ENCODE measurements around the gene KMO.

The KMO gene

DNA sequence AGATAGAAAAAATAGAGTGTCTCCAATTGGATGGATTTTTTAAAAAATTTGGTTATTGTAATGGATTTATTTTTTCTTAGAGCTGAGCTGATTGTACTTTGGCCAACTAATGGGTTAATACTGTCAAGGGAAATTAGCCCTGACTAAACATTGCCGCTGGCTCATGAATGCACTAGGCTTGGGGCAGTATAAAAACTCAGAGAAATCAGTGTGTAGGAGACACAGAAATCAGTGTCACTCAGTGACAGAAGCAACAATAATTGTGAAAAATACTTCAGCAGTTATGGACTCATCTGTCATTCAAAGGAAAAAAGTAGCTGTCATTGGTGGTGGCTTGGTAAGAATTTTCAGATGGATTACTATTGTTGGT, at the start of gene KMO:
Gene KMO, plus strand, starts transcription at position 217 of the 370 bp plus-strand sequence. Its CDS starts 67 bp downstream, at position 284.
- H3K27ac ChIP-seq (ENCODE audit: low read depth, low read length), result no peak within 1 kb of the TSS
- H3K4me1 ChIP-seq (ENCODE audit: control insufficient read depth, insufficient read depth, low read length), result peaks cover 5% of the 10 kb centered on the region; the same call in 1 of the 2 replicates
- no peak within 1 kb of the TSS for H3K9ac ChIP-seq (ENCODE audit: low read length)
- no peaks in the 10 kb centered on the region for H3K9me3 ChIP-seq (ENCODE audit: control insufficient read depth, insufficient read depth, low read depth, low read length)
- H3K36me3 ChIP-seq (ENCODE audit: control insufficient read depth, insufficient read depth, low read length), result no peaks in the 10 kb centered on the region
- H3K27me3 ChIP-seq (ENCODE audit: control insufficient read depth, insufficient read depth, low read length), result no peaks in the 10 kb centered on the region
- H3K4me3 ChIP-seq (ENCODE audit: low read depth, low read length), result no peak within 1 kb of the TSS

DNA sequence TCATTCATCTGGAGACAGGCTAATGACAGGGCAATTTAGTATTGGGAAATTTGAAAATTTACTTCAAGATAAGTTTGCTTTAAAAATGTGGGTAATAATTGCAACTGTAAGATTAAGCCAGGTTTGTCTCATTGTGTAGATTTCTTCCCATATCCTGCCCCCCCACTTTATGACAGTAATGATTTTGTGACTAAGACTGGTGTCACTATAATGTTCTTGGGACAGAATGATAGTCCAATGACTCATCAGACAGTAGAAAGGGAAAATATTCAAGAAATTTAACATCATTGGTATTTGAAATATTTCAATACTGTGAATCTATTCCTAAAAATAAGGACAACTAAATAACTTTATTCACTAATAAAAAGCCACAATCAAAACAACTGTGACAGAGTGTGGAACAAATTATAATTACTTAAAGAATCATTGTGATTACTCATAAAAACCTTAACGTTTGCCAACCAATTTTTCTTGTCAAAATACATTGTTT, 49.4 kb upstream of the KMO start:
- no peaks in the 10 kb centered on the region for H3K27me3 ChIP-seq (ENCODE audit: control insufficient read depth, insufficient read depth, low read length)
- no peaks in the 10 kb centered on the region for H3K36me3 ChIP-seq (ENCODE audit: control insufficient read depth, insufficient read depth, low read length)
- no peak overlapping the region for H3K27ac ChIP-seq (ENCODE audit: low read depth, low read length)
- H3K4me3 ChIP-seq (ENCODE audit: low read depth, low read length), result no peak overlapping the region
- H3K9me3 ChIP-seq (ENCODE audit: control insufficient read depth, insufficient read depth, low read depth, low read length), result no peaks in the 10 kb centered on the region
- no peaks in the 10 kb centered on the region for H3K4me1 ChIP-seq (ENCODE audit: control insufficient read depth, insufficient read depth, low read length)
- no peak overlapping the region for H3K9ac ChIP-seq (ENCODE audit: low read length)

DNA sequence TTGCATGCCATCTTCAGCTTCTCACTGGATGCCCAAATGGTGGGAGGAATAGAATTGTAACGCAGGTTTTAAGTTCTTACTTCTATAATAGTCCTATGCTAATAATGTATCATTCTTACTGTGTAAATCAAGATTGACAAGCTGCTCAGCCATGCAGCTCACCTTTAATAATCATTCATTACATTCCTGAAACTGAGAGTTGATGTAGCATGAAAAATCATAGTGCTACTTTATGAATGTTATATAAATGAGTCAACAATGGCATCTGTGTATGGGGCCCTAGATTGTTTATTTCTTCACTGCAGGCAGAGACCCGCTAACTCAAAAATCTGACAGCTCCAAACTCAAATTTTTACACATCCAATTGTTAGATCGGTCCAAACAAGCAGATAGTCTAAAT, 47.0 kb upstream of the KMO start:
- Histone ChIP-seq H3K4me1 (ENCODE audit: control insufficient read depth, insufficient read depth, low read length) (no peaks in the 10 kb centered on the region), H3K4me3 (ENCODE audit: low read depth, low read length) (no peak overlapping the region), H3K9ac (ENCODE audit: low read length) (no peak overlapping the region), H3K27ac (ENCODE audit: low read depth, low read length) (no peak overlapping the region), H3K36me3 (ENCODE audit: control insufficient read depth, insufficient read depth, low read length) (no peaks in the 10 kb centered on the region), H3K27me3 (ENCODE audit: control insufficient read depth, insufficient read depth, low read length) (no peaks in the 10 kb centered on the region), H3K9me3 (ENCODE audit: control insufficient read depth, insufficient read depth, low read depth, low read length) (no peaks in the 10 kb centered on the region)

DNA sequence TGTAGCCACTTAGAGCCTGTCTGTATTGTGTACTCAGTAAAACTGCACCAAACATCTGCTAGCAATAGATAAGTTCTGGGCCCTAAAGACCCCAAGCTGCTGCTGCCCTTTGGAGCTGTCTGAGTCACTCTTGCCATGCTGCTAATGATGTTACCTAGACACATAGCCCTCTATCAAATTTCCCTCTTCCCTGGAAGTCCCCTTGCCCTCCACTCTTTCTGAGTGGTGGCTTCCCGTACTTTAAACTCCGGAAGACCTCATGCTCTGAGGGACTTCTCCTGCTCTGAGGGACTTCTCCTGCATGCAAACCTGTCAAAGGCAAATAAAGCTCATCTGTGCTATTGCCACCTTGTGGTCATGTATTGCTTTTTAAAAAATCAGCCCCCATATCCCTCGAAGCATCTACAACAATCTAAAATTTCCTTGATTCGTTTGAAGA, 46.6 kb upstream of the KMO start:
- H3K4me3 ChIP-seq (ENCODE audit: low read depth, low read length), result no peak overlapping the region
- no peaks in the 10 kb centered on the region for H3K4me1 ChIP-seq (ENCODE audit: control insufficient read depth, insufficient read depth, low read length)
- no peaks in the 10 kb centered on the region for H3K9me3 ChIP-seq (ENCODE audit: control insufficient read depth, insufficient read depth, low read depth, low read length)
- no peak overlapping the region for H3K27ac ChIP-seq (ENCODE audit: low read depth, low read length)
- no peaks in the 10 kb centered on the region for H3K27me3 ChIP-seq (ENCODE audit: control insufficient read depth, insufficient read depth, low read length)
- no peak overlapping the region for H3K9ac ChIP-seq (ENCODE audit: low read length)
- no peaks in the 10 kb centered on the region for H3K36me3 ChIP-seq (ENCODE audit: control insufficient read depth, insufficient read depth, low read length)

DNA sequence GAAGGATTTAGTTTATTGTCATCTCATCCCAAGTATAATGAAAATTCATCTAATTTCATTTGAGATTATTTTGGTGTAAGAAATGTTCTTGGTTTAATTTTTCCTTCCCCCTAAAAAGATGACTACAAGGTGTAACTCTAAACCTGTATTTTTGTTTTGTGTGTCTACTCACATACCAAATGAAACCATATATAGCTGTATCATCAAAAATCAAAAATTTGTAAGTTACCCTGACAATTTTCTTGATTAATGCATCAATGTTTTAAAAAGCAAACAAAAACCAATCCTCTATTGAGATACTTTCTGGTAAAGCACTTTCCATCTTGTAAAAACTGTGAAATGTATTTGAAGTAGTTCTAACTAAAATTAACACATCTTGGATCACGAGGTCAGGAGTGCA, 43.4 kb upstream of the KMO start:
- Histone ChIP-seq H3K4me1 (ENCODE audit: control insufficient read depth, insufficient read depth, low read length) (no peaks in the 10 kb centered on the region), H3K9ac (ENCODE audit: low read length) (no peak overlapping the region), H3K9me3 (ENCODE audit: control insufficient read depth, insufficient read depth, low read depth, low read length) (no peaks in the 10 kb centered on the region)

DNA sequence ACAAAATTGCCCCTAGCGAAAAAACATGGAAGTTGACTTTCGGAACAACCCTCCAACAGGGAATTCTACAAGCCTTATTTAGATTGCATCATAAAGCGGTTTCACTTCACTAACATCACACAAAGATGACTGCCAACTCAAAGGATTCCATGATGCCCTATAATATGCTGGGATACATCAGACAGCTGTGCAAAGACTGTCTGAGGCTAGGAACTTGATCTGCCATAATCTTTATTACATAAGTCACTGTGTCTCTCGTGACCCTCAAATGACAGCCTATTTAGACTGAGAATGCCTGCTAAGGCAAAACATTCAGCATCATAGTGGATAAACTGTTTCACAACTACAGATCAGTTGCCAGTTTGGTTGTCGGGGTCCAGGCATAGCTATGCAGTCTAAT, 36.4 kb upstream of the KMO start:
- H3K36me3 ChIP-seq (ENCODE audit: control insufficient read depth, insufficient read depth, low read length), result peaks cover 45% of the 10 kb centered on the region
- no peak overlapping the region for H3K4me3 ChIP-seq (ENCODE audit: low read depth, low read length)
- no peaks in the 10 kb centered on the region for H3K4me1 ChIP-seq (ENCODE audit: control insufficient read depth, insufficient read depth, low read length)
- H3K27ac ChIP-seq (ENCODE audit: low read depth, low read length), result no peak overlapping the region
- no peaks in the 10 kb centered on the region for H3K27me3 ChIP-seq (ENCODE audit: control insufficient read depth, insufficient read depth, low read length)
- H3K9me3 ChIP-seq (ENCODE audit: control insufficient read depth, insufficient read depth, low read depth, low read length), result no peaks in the 10 kb centered on the region
- H3K9ac ChIP-seq (ENCODE audit: low read length), result no peak overlapping the region

More for the DNA sequence above, 43.4 kb upstream of the KMO start:
- no peaks in the 10 kb centered on the region for H3K27me3 ChIP-seq (ENCODE audit: control insufficient read depth, insufficient read depth, low read length)
- H3K27ac ChIP-seq (ENCODE audit: low read depth, low read length), result no peak overlapping the region
- no peaks in the 10 kb centered on the region for H3K36me3 ChIP-seq (ENCODE audit: control insufficient read depth, insufficient read depth, low read length)
- H3K4me3 ChIP-seq (ENCODE audit: low read depth, low read length), result no peak overlapping the region

DNA sequence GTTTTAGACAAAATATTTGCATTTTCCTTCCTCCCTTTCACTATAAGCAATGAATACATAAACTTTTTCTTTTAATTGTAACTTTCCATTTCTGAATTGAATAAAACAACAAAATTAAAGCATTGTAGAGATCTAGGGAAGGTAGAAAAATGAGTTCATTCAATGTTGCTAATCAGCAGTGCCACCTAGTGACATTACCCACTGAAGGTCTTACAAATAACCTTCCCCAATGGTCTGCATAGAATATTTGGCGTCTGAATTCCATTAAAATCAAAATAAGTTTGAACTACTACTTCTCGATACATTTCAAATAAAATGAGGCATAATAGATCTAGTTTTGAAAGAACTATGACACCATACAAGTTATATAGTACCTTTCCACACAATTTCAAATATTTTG, 32.3 kb upstream of the KMO start:
- Histone ChIP-seq H3K4me3 (ENCODE audit: low read depth, low read length) (no peak overlapping the region), H3K4me1 (ENCODE audit: control insufficient read depth, insufficient read depth, low read length) (no peaks in the 10 kb centered on the region), H3K27ac (ENCODE audit: low read depth, low read length) (no peak overlapping the region), H3K9ac (ENCODE audit: low read length) (no peak overlapping the region), H3K9me3 (ENCODE audit: control insufficient read depth, insufficient read depth, low read depth, low read length) (no peaks in the 10 kb centered on the region), H3K36me3 (ENCODE audit: control insufficient read depth, insufficient read depth, low read length) (peaks cover 71% of the 10 kb centered on the region), H3K27me3 (ENCODE audit: control insufficient read depth, insufficient read depth, low read length) (no peaks in the 10 kb centered on the region)

DNA sequence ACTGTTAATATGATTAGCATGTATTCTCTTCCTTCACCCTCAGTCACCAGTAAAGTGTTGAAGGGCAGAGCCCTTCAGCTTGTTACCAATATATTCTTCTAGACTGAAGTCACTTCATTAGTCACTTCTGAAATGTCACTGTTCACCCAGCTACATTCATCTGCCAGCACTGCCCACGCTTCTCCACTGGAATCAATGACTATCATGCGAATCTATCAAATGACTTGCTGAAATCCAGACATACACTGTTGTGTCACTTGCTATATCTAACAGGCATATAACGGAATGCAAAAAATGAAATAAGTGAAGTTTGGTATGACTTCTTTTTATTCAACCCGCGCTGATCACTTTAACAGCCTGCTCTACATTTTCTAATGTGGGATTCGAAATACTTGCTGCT, 28.7 kb upstream of the KMO start:
- no peak overlapping the region for H3K9ac ChIP-seq (ENCODE audit: low read length)

DNA sequence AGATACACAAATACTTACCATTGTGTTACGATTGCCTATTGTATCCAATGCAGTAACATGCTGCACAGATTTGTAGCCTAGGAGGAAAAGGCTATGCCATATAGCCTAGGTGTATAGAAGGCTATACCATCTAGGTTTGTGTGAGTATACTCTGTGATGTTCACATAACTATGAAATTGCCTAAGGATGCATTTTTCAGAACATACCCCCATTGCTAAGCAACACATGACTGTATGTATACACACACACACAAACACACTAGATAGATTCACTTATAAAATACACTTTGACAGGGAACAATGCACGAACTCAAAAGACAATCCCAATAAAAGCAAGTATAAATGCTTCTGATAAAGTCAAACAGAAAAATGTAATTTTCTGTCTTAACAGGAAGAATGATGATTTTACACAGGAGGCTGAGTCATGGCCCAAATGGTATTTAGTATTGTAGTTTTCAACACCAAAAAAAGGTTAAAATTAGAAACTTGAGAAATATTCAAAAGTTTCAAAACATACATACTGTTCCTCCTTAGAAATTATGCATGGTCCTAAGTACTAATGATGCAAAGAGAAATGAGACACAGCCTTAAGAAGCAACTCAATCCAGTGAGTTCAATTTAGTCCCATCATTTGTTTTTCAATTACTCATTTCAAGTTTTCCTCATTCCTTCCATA, 24.9 kb upstream of the KMO start:
- H3K9me3 ChIP-seq (ENCODE audit: control insufficient read depth, insufficient read depth, low read depth, low read length), result no peaks in the 10 kb centered on the region
- peaks cover 87% of the 10 kb centered on the region for H3K36me3 ChIP-seq (ENCODE audit: control insufficient read depth, insufficient read depth, low read length)
- no peak overlapping the region for H3K9ac ChIP-seq (ENCODE audit: low read length)
- H3K4me3 ChIP-seq (ENCODE audit: low read depth, low read length), result no peak overlapping the region
- H3K27ac ChIP-seq (ENCODE audit: low read depth, low read length), result no peak overlapping the region
- H3K4me1 ChIP-seq (ENCODE audit: control insufficient read depth, insufficient read depth, low read length), result no peaks in the 10 kb centered on the region
- no peaks in the 10 kb centered on the region for H3K27me3 ChIP-seq (ENCODE audit: control insufficient read depth, insufficient read depth, low read length)

More for the DNA sequence above, 28.7 kb upstream of the KMO start:
- H3K4me3 ChIP-seq (ENCODE audit: low read depth, low read length), result no peak overlapping the region
- no peaks in the 10 kb centered on the region for H3K4me1 ChIP-seq (ENCODE audit: control insufficient read depth, insufficient read depth, low read length)
- H3K36me3 ChIP-seq (ENCODE audit: control insufficient read depth, insufficient read depth, low read length), result peaks cover 73% of the 10 kb centered on the region
- H3K27me3 ChIP-seq (ENCODE audit: control insufficient read depth, insufficient read depth, low read length), result no peaks in the 10 kb centered on the region
- H3K9me3 ChIP-seq (ENCODE audit: control insufficient read depth, insufficient read depth, low read depth, low read length), result no peaks in the 10 kb centered on the region
- no peak overlapping the region for H3K27ac ChIP-seq (ENCODE audit: low read depth, low read length)

DNA sequence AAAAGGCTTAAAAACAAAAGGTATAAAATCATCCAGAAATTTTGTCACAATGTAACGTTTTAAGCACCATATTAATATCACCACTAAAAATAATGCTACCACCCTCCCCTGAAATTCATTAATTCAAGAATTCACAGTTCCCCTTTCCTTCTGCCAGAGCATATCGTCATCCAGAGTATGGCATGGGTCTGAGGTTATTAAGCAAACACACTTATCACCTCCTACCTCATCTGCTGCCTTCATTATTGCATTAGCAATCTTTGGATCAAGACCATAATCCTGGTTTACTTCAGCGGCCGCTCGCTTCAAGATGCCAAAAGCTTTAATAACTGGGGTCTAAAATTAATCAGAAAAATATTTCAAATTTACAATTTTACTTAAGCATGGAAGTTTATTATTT, 18.8 kb upstream of the KMO start:
- peaks cover 47% of the 10 kb centered on the region for H3K36me3 ChIP-seq (ENCODE audit: control insufficient read depth, insufficient read depth, low read length)
- H3K4me3 ChIP-seq (ENCODE audit: low read depth, low read length), result no peak overlapping the region
- no peak overlapping the region for H3K27ac ChIP-seq (ENCODE audit: low read depth, low read length)
- H3K9ac ChIP-seq (ENCODE audit: low read length), result no peak overlapping the region
- no peaks in the 10 kb centered on the region for H3K9me3 ChIP-seq (ENCODE audit: control insufficient read depth, insufficient read depth, low read depth, low read length)
- H3K4me1 ChIP-seq (ENCODE audit: control insufficient read depth, insufficient read depth, low read length), result peaks cover 4% of the 10 kb centered on the region; the same call in 1 of the 2 replicates
- H3K27me3 ChIP-seq (ENCODE audit: control insufficient read depth, insufficient read depth, low read length), result no peaks in the 10 kb centered on the region

DNA sequence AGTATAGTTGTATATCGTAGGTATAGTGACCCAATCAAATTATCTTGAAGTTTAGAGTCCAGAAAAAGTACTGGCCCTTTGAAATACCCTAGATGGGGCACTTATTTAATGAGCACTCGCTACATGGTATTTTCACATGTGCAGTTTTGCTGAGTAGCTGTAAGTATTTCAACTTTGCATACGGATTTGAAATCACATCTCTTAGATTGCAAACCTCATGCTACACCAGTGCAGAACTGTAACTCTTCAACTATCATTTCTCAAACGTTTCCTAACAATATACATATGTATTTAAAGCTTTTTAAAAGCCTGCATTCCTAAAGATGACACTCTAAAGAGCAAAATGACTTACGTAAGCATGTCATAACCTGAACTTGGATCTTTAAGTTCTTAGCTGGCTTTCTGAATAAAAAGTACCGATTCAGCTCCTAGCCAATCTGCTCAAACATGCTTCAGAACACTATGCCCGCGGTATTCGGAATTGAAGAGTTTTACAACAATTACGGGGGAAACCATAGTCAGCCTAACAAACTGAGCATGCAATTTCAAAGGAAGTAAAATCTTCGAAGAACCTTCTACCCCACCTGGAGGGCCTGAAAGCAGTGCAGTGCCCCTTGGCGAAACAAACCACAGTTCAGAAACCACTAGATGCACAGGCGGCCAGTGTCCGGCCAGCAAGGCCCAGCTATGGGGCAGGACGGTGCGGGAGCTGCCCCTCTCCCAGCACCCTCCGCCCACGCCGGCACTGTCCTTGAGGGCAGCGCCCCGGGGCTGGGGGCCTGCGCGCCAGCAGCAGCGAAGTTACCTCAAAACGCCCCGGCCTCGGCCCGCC, 13.5 kb upstream of the KMO start:
- peaks cover 4% of the 10 kb centered on the region; the same call in 1 of the 2 replicates for H3K4me1 ChIP-seq (ENCODE audit: control insufficient read depth, insufficient read depth, low read length)
- peak overlapping the region; percentile 89 for H3K4me3 ChIP-seq (ENCODE audit: low read depth, low read length)
- peaks cover 9% of the 10 kb centered on the region for H3K36me3 ChIP-seq (ENCODE audit: control insufficient read depth, insufficient read depth, low read length)
- H3K27me3 ChIP-seq (ENCODE audit: control insufficient read depth, insufficient read depth, low read length), result peaks cover 7% of the 10 kb centered on the region
- H3K9ac ChIP-seq (ENCODE audit: low read length), result peak overlapping the region; percentile 89
- H3K9me3 ChIP-seq (ENCODE audit: control insufficient read depth, insufficient read depth, low read depth, low read length), result no peaks in the 10 kb centered on the region
- H3K27ac ChIP-seq (ENCODE audit: low read depth, low read length), result peak overlapping the region; percentile 20; the same call in 1 of the 2 replicates
